Measurements from ENCODE around the gene TRIM33.

DNA sequence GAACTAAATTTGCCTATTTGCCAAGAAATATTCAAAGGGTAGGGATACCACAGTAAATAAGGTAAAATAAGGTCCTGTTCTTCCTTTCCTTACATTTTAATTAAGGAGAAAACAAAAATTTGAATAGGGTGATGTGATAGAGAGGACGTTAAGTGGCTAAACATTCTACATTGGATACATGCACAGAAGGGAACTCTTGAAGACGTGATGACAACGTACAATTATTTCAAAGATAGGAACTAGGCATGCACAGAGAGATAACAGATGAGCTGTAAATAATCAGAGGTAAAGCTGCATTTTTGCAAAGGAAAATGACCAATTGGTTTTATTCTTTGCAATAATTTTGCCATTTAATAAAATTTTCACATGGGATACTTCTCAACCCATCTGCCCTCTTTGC is 69.7 kb downstream of the TRIM33 start:
- TF ChIP-seq, protein P1, sequence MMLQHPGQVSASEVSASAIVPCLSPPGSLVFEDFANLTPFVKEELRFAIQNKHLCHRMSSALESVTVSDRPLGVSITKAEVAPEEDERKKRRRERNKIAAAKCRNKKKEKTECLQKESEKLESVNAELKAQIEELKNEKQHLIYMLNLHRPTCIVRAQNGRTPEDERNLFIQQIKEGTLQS (IDR thresholded peaks at IDR 0.05), result no peak
- TF ChIP-seq CTCF (IDR thresholded peaks at IDR 0.05 in 2 of 3, conservative IDR thresholded peaks at IDR 0.05 in 1 of 3; ENCODE audit: borderline replicate concordance in 1 of 3, insufficient read depth in 1 of 3, low read depth in 2 of 3, low read length in 2 of 3) (no peak), SRF (IDR thresholded peaks at IDR 0.05; ENCODE audit: low read depth) (no peak), MAX (IDR thresholded peaks at IDR 0.05) (no peak), EZH2 (IDR thresholded peaks at IDR 0.05) (no peak), POLR2A (IDR thresholded peaks at IDR 0.05; ENCODE audit: borderline replicate concordance, extremely low read depth, insufficient read depth, insufficient read length) (no peak), ELF1 (IDR thresholded peaks at IDR 0.05; ENCODE audit: borderline replicate concordance, low read depth) (no peak), EZH2phosphoT487 (IDR thresholded peaks at IDR 0.05; ENCODE audit: borderline replicate concordance) (no peak), RAD21 (IDR thresholded peaks at IDR 0.05; ENCODE audit: low read depth) (no peak), POLR2AphosphoS5 (IDR thresholded peaks at IDR 0.05; ENCODE audit: low read depth, low read length) (no peak), SP1 (IDR thresholded peaks at IDR 0.05; ENCODE audit: low read depth) (no peak), SIN3A (IDR thresholded peaks at IDR 0.05; ENCODE audit: low read depth) (no peak), FOSL1 (IDR thresholded peaks at IDR 0.05; ENCODE audit: low read depth) (no peak)
